Pulmonary artery endothelial cell (primary cell): ENCODE results near the gene HOXA10. TPM values are rescaled to one million over a fixed set of nuclear protein-coding genes. Genes with fewer than 3 reads are reported as not detected.

ENCODE experiments used
- total RNA-seq: library from RNA; depleted of rRNA; stranded (reverse); fragments of >200 nt; gene quantifications from 2 replicates; pipeline ENCODE4 v1.2.3, GENCODE V29; 2014

HOXA10 gene
- total RNA-seq, 1 donor from 2014 or later, result 0.07 TPM

Other genes starting within 250 kb of the HOXA10 start
- 0.33 and 1.0 TPM in 2 replicates for gene HOXA1, start 78.3 kb downstream of the HOXA10 start, total RNA-seq
- gene HOXA2, start 71.6 kb downstream of the HOXA10 start, total RNA-seq, result 0.59 and 1.0 TPM in 2 replicates
- 0.26 and 0.74 TPM in 2 replicates for gene HOXA4, start 43.6 kb downstream of the HOXA10 start, total RNA-seq
- 5.9 and 13.1 TPM in 2 replicates for gene HOXA5, start 30.6 kb downstream of the HOXA10 start, total RNA-seq
- 0.07 and 0.42 TPM in 2 replicates for gene HOXA6, start 26.5 kb downstream of the HOXA10 start, total RNA-seq
- 0.53 and 0.66 TPM in 2 replicates for gene HOXA3, start 21.7 kb downstream of the HOXA10 start, total RNA-seq
- gene HOXA7, start 17.6 kb downstream of the HOXA10 start, total RNA-seq, result 0.04 and 0.13 TPM in 2 replicates
- 0.13 and 0.18 TPM in 2 replicates for gene HOXA9, start 8.8 kb downstream of the HOXA10 start, total RNA-seq
- gene HOXA11, start 10.9 kb upstream of the HOXA10 start, total RNA-seq, result not detected in 2 replicates
- not detected in 2 replicates for gene HOXA13, start 25.8 kb upstream of the HOXA10 start, total RNA-seq
- gene EVX1, start 68.5 kb upstream of the HOXA10 start, total RNA-seq, result not detected in 2 replicates